IgD-negative memory B cell (primary cell): Measurements from ENCODE around the gene RASGRF2. TPM values are rescaled to one million over a fixed set of nuclear protein-coding genes. Genes with fewer than 3 reads are reported as not detected.

Experiments used
- H3K27ac Mint-ChIP-seq, 3 donors: one replicate each; pipeline ENCODE4 v1.8.0; 2020 to 2022; ENCODE audit warnings: mild to moderate bottlenecking in 3 of 3, mixed read lengths in 3 of 3, moderate library complexity in 1 of 3
- H3K27me3 Mint-ChIP-seq: one replicate; pipeline ENCODE4 v1.8.0; 2021; ENCODE audit warnings: mixed read lengths
- H3K36me3 Mint-ChIP-seq: one replicate; pipeline ENCODE4 v1.8.0; 2020; ENCODE audit warnings: mild to moderate bottlenecking, mixed read lengths
- H3K4me1 Mint-ChIP-seq, 3 donors: one replicate each; pipeline ENCODE4 v1.8.0; 2020 to 2022; ENCODE audit warnings: mixed read lengths in 3 of 3, mild to moderate bottlenecking in 1 of 3
- H3K4me3 Mint-ChIP-seq, 4 donors: one replicate each; pipeline ENCODE4 v1.8.0; 2020 to 2022; ENCODE audit warnings: mild to moderate bottlenecking in 4 of 4, mixed read lengths in 4 of 4, moderate library complexity in 3 of 4
- H3K9me3 Mint-ChIP-seq, 3 donors: one replicate each; pipeline ENCODE4 v1.8.0; 2020 to 2021; ENCODE audit warnings: mixed read lengths in 3 of 3, mild to moderate bottlenecking in 1 of 3
- polyA plus RNA-seq: library from polyadenylated mRNA; unstranded; fragments of 300-500 nt; fragmentation: Illumina TruSeq; gene quantifications from one replicate; pipeline ENCODE4 v1.2.3, GENCODE V29; 2021

Gene RASGRF2
- polyA plus RNA-seq, 1 donor from 2014 or later: 0.46 TPM

DNA sequence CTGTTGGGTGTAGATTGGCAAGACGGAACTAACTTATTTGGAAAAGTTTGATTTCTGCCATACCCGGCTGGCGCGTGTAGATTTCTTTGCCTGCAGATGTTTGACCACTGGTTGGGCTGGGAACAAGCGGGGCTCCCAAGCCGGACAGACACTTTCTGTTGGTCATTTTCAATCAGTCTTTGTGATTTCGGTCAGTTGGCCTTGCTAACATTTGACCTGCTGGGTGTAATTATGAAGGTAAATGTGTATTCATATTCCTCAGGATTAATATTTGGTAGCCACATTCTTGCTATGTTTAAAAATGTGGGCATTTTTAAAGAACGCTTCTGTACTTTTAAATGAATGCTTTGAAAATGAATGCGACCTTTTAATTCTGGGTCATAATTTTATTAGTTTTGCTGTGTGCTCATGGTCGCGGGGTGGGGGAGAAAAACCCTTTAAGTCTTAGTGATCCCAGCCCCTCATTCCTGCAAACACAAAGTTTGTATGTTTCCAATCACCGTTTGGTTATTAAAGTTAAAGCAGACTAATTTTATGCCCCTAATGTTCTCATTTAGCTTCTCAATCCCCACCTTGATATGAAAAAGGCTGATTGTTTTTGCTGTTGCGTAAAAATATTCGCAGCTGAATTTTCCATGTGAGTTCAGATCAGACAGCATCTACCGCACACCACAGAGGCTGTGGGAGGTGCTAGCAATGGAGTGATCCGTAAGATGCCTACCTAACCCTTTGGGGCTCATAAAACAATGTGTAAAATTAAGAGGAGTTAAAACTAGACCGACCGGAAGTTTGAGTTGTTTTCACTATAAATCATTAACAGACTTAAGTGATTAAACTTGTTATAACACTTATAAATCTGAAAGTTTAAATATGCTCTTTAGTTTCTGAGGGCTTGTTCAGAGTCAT is 1.5 kb downstream of the RASGRF2 start:
- Mint-ChIP-seq H3K36me3 (peaks cover 6% of the 10 kb centered on the region), H3K27ac (peak overlapping the region in 1 of 3 donors; percentile 65), H3K27me3 (peaks cover 28% of the 10 kb centered on the region), H3K4me1 (peaks cover 6 to 8% (median 8%) of the 10 kb centered on the region in 3 donors), H3K4me3 (peak overlapping the region in 3 of 4 donors; percentile 50 to 91 (median 79)), H3K9me3 (peaks cover 0 to 7% (median 3%) of the 10 kb centered on the region in 3 donors)

DNA sequence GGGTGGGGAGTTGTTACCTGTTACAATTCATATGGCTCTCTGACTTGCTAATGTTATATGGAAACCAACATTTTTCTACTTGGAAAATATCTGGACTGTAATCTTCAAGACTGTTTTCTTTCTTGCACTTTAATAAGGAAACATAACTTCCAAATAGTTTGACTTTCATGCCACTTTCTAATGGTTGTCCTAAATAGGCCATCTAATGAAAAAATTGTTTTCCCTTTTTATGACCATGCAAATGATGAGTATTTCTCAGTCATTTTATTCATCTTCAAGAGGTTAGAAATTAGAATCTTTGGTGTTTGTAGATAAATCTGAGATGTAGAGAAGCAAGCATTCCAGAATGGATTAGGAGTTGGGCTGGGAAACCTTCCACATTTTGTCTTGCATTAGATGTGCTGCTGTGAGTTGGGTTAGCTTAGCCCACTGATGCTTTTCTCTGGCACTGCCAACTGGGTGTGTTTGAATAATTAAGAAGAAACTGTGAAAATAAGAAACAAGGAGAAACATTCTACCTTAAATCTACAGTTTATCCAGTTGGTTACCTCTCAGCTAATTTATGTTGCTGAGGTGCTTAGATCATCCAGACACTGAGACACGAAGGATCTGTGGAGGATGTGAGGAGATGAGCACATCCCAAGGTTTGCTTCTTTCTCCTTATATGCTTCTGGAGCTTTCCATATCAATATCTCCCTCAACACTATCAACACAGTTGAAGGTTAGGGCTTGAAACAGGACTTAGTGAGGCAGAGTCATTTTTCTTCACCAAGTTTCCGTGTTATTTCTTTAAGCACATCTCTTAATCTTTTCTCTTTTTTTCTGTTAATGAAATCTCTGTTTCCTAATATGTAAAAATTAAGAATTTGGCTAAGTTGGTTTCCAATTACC is 2.7 kb downstream of the RASGRF2 start:
- H3K36me3 Mint-ChIP-seq: peaks cover 6% of the 10 kb centered on the region
- peaks cover 0 to 7% (median 3%) of the 10 kb centered on the region in 3 donors for H3K9me3 Mint-ChIP-seq
- H3K27me3 Mint-ChIP-seq: peaks cover 28% of the 10 kb centered on the region
- H3K4me3 Mint-ChIP-seq: no peak overlapping the region
- peaks cover 6 to 8% (median 8%) of the 10 kb centered on the region in 3 donors for H3K4me1 Mint-ChIP-seq
- no peak overlapping the region for H3K27ac Mint-ChIP-seq

- H3K4me1 Mint-ChIP-seq: peaks cover 6 to 8% (median 8%) of the 10 kb centered on the region in 3 donors
- H3K27ac Mint-ChIP-seq: no peak overlapping the region
- H3K9me3 Mint-ChIP-seq: peaks cover 0 to 7% (median 3%) of the 10 kb centered on the region in 3 donors
- H3K27me3 Mint-ChIP-seq: peaks cover 28% of the 10 kb centered on the region
- H3K36me3 Mint-ChIP-seq: peaks cover 3% of the 10 kb centered on the region
- H3K4me3 Mint-ChIP-seq: no peak overlapping the region
These were observed 3.3 kb downstream of the RASGRF2 start for GRCh38 chr5:80963521-80963895.

- Mint-ChIP-seq H3K4me1 (peaks cover 6 to 8% (median 8%) of the 10 kb centered on the region in 3 donors), H3K27me3 (peaks cover 28% of the 10 kb centered on the region), H3K36me3 (peaks cover 3% of the 10 kb centered on the region), H3K27ac (no peak overlapping the region), H3K4me3 (no peak overlapping the region), H3K9me3 (peaks cover 0 to 7% (median 3%) of the 10 kb centered on the region in 3 donors)
These were observed 3.9 kb downstream of the RASGRF2 start for GRCh38 chr5:80963966-80964481.

GRCh38 chr5:80964491-80964890 is 4.3 kb downstream of the RASGRF2 start:
- Mint-ChIP-seq H3K4me3 (no peak overlapping the region), H3K27ac (no peak overlapping the region), H3K4me1 (peaks cover 4 to 8% (median 7%) of the 10 kb centered on the region in 3 donors), H3K27me3 (peaks cover 26% of the 10 kb centered on the region), H3K9me3 (peaks cover 0 to 6% (median 2%) of the 10 kb centered on the region in 3 donors), H3K36me3 (peaks cover 2% of the 10 kb centered on the region)

- H3K9me3 Mint-ChIP-seq: peaks cover 0 to 2% (median 0%) of the 10 kb centered on the region in 3 donors
- peaks cover 22% of the 10 kb centered on the region for H3K27me3 Mint-ChIP-seq
- H3K4me3 Mint-ChIP-seq: no peak overlapping the region
- peaks cover 0 to 3% (median 3%) of the 10 kb centered on the region in 3 donors for H3K4me1 Mint-ChIP-seq
- no peaks in the 10 kb centered on the region for H3K36me3 Mint-ChIP-seq
- H3K27ac Mint-ChIP-seq: no peak overlapping the region
These were observed 4.8 kb downstream of the RASGRF2 start for GRCh38 chr5:80964919-80965318.

- H3K27me3 Mint-ChIP-seq: peaks cover 13% of the 10 kb centered on the region
- H3K36me3 Mint-ChIP-seq: no peaks in the 10 kb centered on the region
- H3K4me1 Mint-ChIP-seq: no peaks in the 10 kb centered on the region
- no peak overlapping the region for H3K27ac Mint-ChIP-seq
- H3K9me3 Mint-ChIP-seq: peaks cover 0 to 2% (median 0%) of the 10 kb centered on the region in 3 donors
- no peak overlapping the region for H3K4me3 Mint-ChIP-seq
These were observed 7.5 kb downstream of the RASGRF2 start for GRCh38 chr5:80967500-80968181.

GRCh38 chr5:80973027-80973426 is 12.9 kb downstream of the RASGRF2 start:
- Mint-ChIP-seq H3K27ac (no peak overlapping the region), H3K4me1 (no peaks in the 10 kb centered on the region), H3K27me3 (peaks cover 5% of the 10 kb centered on the region), H3K9me3 (no peaks in the 10 kb centered on the region), H3K4me3 (no peak overlapping the region), H3K36me3 (peaks cover 3% of the 10 kb centered on the region)

DNA sequence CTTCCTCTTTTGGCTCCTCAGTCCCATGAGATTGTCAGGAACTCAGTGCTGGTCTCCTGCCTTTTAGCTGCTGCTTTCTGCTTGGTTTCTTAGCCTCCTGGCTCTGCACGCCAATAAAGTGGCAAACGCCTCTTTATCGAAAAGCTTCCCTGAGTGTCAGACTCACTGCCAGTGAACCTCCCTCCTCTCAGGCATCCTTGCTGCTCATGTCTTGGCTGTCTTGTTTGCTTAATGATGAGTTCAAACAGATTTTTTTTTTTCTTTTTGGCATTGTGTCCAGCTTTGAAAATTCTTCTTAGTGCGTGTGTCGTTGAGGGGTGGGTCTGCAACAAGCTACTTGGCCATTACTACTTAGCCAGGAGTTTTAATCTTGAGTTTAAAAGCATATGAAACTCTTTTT is 14.9 kb downstream of the RASGRF2 start:
- Mint-ChIP-seq H3K4me1 (peaks cover 0 to 5% (median 2%) of the 10 kb centered on the region in 3 donors), H3K36me3 (peaks cover 3% of the 10 kb centered on the region), H3K27ac (no peak overlapping the region), H3K4me3 (peak overlapping the region in 1 of 4 donors; percentile 2), H3K9me3 (no peaks in the 10 kb centered on the region), H3K27me3 (peaks cover 5% of the 10 kb centered on the region)

- H3K27ac Mint-ChIP-seq: no peak overlapping the region
- no peaks in the 10 kb centered on the region for H3K9me3 Mint-ChIP-seq
- peaks cover 0 to 8% (median 2%) of the 10 kb centered on the region in 3 donors for H3K4me1 Mint-ChIP-seq
- H3K36me3 Mint-ChIP-seq: peaks cover 3% of the 10 kb centered on the region
- H3K27me3 Mint-ChIP-seq: peaks cover 1% of the 10 kb centered on the region
- H3K4me3 Mint-ChIP-seq: no peak overlapping the region
These were observed 16.8 kb downstream of the RASGRF2 start for GRCh38 chr5:80976985-80977384.

DNA sequence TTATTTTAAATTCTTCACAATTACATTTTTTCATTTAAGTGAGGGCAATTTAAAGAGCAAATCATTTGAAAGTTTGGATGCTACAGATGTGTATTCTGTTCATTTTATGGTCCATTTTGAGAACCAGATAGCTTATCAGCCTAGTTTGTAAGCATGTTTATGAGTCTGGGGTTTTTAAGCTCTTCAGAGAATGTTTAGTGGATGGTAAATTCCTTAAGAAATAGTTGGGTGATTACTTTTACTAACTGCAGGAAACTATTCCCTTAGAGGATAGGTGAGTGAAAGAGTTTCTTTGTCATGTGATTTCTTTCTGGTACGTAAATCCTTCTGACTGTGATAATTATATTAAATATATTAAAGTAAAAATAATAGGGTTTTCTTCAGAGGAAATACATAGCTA is 17.6 kb downstream of the RASGRF2 start:
- no peak overlapping the region for H3K27ac Mint-ChIP-seq
- no peak overlapping the region for H3K4me3 Mint-ChIP-seq
- peaks cover 1% of the 10 kb centered on the region for H3K27me3 Mint-ChIP-seq
- H3K9me3 Mint-ChIP-seq: no peaks in the 10 kb centered on the region
- H3K4me1 Mint-ChIP-seq: peaks cover 0 to 8% (median 2%) of the 10 kb centered on the region in 3 donors
- H3K36me3 Mint-ChIP-seq: peaks cover 3% of the 10 kb centered on the region

DNA sequence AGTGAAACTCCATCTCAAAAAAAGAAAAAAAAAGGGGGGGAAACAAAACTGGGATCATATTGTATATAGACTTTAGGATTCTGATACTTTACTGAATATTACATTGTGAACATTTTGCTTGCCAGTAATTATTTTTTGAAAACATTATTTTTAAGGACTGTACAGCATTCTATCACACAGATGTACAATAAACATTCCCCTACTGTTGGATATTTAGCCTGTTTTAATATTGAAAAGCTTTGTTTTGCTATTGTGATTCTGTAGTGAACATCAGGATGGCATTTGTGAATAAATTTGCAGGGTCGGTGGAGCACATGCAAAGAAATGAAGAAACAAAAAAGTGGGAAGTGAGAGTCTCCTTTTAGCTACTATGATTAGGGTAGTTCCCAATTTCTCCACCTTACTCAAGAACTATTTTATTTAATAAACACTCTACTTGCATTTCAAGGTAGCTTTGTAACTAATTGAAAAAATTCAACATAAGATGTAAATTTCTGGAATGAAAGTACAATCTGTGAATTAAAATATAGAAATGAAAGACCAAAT is 18.7 kb downstream of the RASGRF2 start:
- Mint-ChIP-seq H3K36me3 (peaks cover 3% of the 10 kb centered on the region), H3K27ac (no peak overlapping the region), H3K9me3 (no peaks in the 10 kb centered on the region), H3K4me3 (no peak overlapping the region), H3K4me1 (peaks cover 0 to 8% (median 2%) of the 10 kb centered on the region in 3 donors), H3K27me3 (peaks cover 1% of the 10 kb centered on the region)

DNA sequence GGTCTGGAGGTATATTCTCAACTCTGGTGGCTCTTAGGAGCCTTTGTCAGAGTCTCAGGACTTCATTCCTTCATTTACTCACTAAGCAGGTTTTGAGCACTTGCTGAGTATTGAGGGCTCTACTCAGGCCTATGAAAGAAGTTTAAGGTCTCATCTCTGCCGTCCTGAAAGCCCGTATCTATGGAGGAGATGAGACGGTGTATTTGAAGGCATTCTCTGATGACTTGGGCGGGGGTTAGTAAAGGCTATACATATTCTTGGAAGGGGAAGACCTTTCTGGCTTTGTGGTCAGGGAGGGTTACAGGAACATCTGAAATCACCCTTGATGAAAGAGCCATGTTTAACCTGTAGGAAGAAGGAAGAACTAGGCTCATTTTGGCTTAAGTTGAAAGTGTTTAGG is 21.9 kb downstream of the RASGRF2 start:
- no peak overlapping the region for H3K27ac Mint-ChIP-seq
- H3K4me3 Mint-ChIP-seq: no peak overlapping the region
- peaks cover under 1% of the 10 kb centered on the region for H3K36me3 Mint-ChIP-seq
- no peaks in the 10 kb centered on the region for H3K9me3 Mint-ChIP-seq
- H3K4me1 Mint-ChIP-seq: peaks cover 0 to 8% (median 3%) of the 10 kb centered on the region in 3 donors
- H3K27me3 Mint-ChIP-seq: no peaks in the 10 kb centered on the region

DNA sequence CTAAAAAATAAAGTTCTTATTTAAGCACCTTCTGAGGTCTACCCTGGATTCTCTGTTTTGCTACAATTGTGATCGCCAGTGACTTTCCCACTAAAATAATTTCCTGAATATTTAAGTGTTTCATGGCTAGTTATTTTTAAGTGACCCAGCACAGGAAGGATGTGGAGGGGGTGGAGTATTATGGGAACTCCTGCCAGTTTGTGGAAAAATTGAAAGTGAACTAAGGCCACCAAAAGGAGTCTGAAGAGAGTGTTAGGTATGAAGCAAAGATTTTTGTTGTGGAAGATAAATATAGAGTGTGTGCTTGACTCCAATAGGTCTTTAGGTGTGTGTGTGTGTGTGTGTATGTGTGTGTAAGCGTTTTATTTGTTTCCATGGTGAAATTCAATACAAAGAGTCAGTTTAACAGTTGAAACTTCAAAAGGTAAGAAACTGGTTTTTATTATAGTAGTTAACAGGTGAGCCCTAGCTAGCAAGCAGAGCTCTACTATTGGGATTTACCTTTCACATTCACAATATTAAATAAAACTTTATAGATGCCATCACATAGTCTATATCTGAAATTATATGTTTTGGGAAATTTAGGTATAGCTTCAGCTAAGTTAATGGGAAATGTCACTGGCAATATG is 25.6 kb downstream of the RASGRF2 start:
- peaks cover 4% of the 10 kb centered on the region for H3K27me3 Mint-ChIP-seq
- H3K36me3 Mint-ChIP-seq: no peaks in the 10 kb centered on the region
- no peak overlapping the region for H3K27ac Mint-ChIP-seq
- H3K9me3 Mint-ChIP-seq: no peaks in the 10 kb centered on the region
- no peak overlapping the region for H3K4me3 Mint-ChIP-seq
- peaks cover 0 to 3% (median 1%) of the 10 kb centered on the region in 3 donors for H3K4me1 Mint-ChIP-seq
